H1 (cell line): ENCODE measurements around the gene ASTN2. TPM values are rescaled to one million over a fixed set of nuclear protein-coding genes. Genes with fewer than 3 reads are reported as not detected.
A peak's percentile ranks its signal among the peaks of the same experiment; 100 is the strongest.

Source experiments
- TEAD4 ChIP-seq: IDR thresholded peaks from 2 replicates; pipeline ENCODE4 v1.6.1; 2012; ENCODE audit warnings: low read depth, low read length, inconsistent platforms, mixed read lengths
- polyA plus RNA-seq, 7 experiments: library from polyadenylated mRNA; depleted of rRNA in 3 of 7; stranded (reverse) in 5 of 7; unstranded in 2 of 7; fragments of >200 nt in 5 of 7; fragments of 200-250 nt in 2 of 7; gene quantifications; 1 replicate in 5 of 7; 2 replicates in 1 of 7; 4 replicates in 1 of 7; pipeline versions ENCODE4 v1.2.1 to v1.2.3, GENCODE V29; 2011 to 2013; ENCODE audit warnings: missing spikeins in 2 of 7, mixed read lengths in 2 of 7
- total RNA-seq: library from RNA; stranded (reverse); fragmentation: NEBNext Ultra II Directional; extraction: Animal tissue kit (Norgen Biotek cat#: 25700); gene quantifications from 2 replicates; pipeline ENCODE4 v1.2.1, GENCODE V29; 2021

The ASTN2 gene
- total and polyA plus RNA-seq, 2 of the 8 experiments (the other 6 are each of a cell fraction or from before 2014, with no cell fraction given) = 8.2 to 13.7 TPM

- TF ChIP-seq TEAD4 = peak; percentile 80
Measured at GRCh38 chr9:117392992-117393391, 21.9 kb downstream of the ASTN2 start (continued).
